Breast epithelium (tissue), 4 donors: ENCODE results near the gene APOL4. TPM values are rescaled to one million over a fixed set of nuclear protein-coding genes. Genes with fewer than 3 reads are reported as not detected.
A peak's percentile ranks its signal among the peaks of the same experiment; 100 is the strongest.

Experiments
- DNase-seq, 2 donors: peaks; one replicate each; pipeline ENCODE4 v3.0.0-alpha.2; 2019; ENCODE audit warnings: low spot score in 2 of 2
- H3K27ac ChIP-seq, 2 donors: fragments of 200-600 bp; sonication (generic) in 1 of 2; one replicate each; pipeline ENCODE4 v1.5.1; 2016 to 2019; ENCODE audit warnings: mild to moderate bottlenecking in 1 of 2
- H3K27me3 ChIP-seq, 2 donors: fragments of 200-600 bp; sonication (generic) in 1 of 2; one replicate each; pipeline versions ENCODE4 v1.5.1 to v1.6.0; 2017 to 2019; ENCODE audit warnings: control low read depth in 1 of 2, mild to moderate bottlenecking in 1 of 2
- H3K36me3 ChIP-seq: fragments of 200-600 bp; one replicate; pipeline ENCODE4 v1.5.1; 2019
- H3K4me1 ChIP-seq, 2 donors: fragments of 200-600 bp; sonication (generic); one replicate each; pipeline ENCODE4 v1.5.1; 2016 to 2019; ENCODE audit warnings: control low read depth in 1 of 2
- H3K4me3 ChIP-seq, 3 donors: fragments of 200-600 bp; sonication (generic); 1 replicate in 2 of 3; 2 replicates in 1 of 3; pipeline ENCODE4 v1.5.1; 2016 to 2019; ENCODE audit warnings: mild to moderate bottlenecking in 3 of 3, moderate library complexity in 2 of 3
- H3K9me3 ChIP-seq, 2 donors: fragments of 200-600 bp; sonication (generic) in 1 of 2; one replicate each; pipeline ENCODE4 v1.5.1; 2016 to 2019; ENCODE audit warnings: control low read depth in 1 of 2
- CTCF ChIP-seq, 3 donors: fragments of 450-650 bp; IDR thresholded peaks; one replicate each; pipeline ENCODE4 v1.5.1; 2016 to 2017; ENCODE audit warnings: antibody characterized with exemption in 3 of 3, mild to moderate bottlenecking in 3 of 3, moderate library complexity in 3 of 3
- POLR2A ChIP-seq: fragments of 450-650 bp; IDR thresholded peaks from one replicate; pipeline ENCODE4 v1.6.1; 2016; ENCODE audit warnings: antibody characterized with exemption, mild to moderate bottlenecking, moderate library complexity
- POLR2AphosphoS5 ChIP-seq, 3 donors: sonication (generic); formaldehyde crosslinking; IDR thresholded peaks; one replicate each; pipeline ENCODE4 v1.6.1; 2017; ENCODE audit warnings: antibody characterized with exemption in 3 of 3
- intact Hi-C: fragments of 100-400 bp; cut with DNase I; formaldehyde crosslinking; loops from one replicate; pipeline ENCODE4 v1.15.1; 2023; ENCODE audit warnings: low total_unique reads
- total RNA-seq, 3 donors: library from RNA; depleted of rRNA; stranded (reverse); fragments of >200 nt; gene quantifications; one replicate each; pipeline ENCODE4 v1.1.0, GENCODE V29; 2016

Gene APOL4
- total RNA-seq, 3 donors from 2014 or later: 4.9 to 41.3 (median 15.0) TPM

GRCh38 chr22:36245805-36246356 lies 44.3 kb upstream of the APOL4 start:
- Histone ChIP-seq H3K27ac (peak overlapping the region in 1 of 2 donors; percentile 91), H3K4me3 (no peak overlapping the region), H3K4me1 (peaks cover 6 to 8% of the 10 kb centered on the region in 2 donors), H3K9me3 (no peaks in the 10 kb centered on the region), H3K36me3 (no peaks in the 10 kb centered on the region), H3K27me3 (no peaks in the 10 kb centered on the region)
- intact Hi-C loops: loop anchor here (5.0 kb wide), 1 partner anchor 1301 kb away; no protein-coding TSS in a partner anchor
- TF ChIP-seq CTCF (IDR thresholded peaks at IDR 0.05) (no peak), POLR2AphosphoS5 (IDR thresholded peaks at IDR 0.05) (no peak), POLR2A (no peak)
- DNase-seq: no peak

DNA sequence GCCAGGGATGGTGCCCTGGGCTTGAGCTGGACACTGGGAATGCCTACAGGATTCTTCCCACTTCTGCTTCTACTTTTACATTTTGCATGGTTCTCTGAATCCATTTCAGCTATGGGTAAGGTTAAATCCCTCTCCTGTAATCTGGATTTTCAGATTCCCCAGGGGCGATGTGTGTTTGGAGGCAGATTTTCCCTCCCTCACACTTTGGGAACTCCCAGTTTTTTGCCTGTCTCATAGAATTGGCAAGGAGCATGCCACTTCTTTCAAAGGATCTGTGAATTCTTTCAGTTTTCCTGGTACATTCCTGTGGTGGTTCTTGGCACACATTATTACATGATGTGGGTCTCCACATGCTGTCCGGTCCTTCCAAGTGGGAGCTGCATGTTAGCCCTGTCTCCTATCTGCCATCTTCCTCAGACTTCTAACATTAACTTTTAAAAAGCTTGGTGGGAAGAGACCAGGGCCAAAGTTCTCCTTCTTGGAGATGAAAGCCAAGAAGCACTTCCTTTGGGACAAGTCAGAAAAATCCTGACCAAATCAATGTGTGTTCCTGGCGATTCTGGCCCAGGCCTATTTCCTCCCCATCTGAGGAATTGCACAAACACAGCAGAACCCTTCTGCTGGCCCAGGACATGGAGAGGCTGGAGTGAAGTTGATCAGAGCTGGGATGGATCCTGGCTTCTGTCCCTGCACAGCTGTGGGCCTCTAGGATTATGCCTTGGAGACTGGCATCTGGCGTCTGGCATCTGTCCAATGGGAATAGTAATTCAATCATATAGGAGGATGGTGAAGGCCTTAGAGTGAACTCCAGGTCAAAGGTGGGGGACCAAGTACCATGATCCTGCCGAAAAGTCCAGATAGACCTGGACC lies 43.1 kb upstream of the APOL4 start:
- Histone ChIP-seq H3K36me3 (no peaks in the 10 kb centered on the region), H3K4me1 (peaks cover 6 to 8% of the 10 kb centered on the region in 2 donors), H3K4me3 (no peak overlapping the region), H3K27me3 (no peaks in the 10 kb centered on the region), H3K9me3 (no peaks in the 10 kb centered on the region), H3K27ac (peak overlapping the region; percentile 69 to 91)
- DNase-seq: peak in 1 of 2 donors; percentile 30
- intact Hi-C loops: loop anchor here (5.0 kb wide), 1 partner anchor 1303 kb away; no protein-coding TSS in a partner anchor
- peak in 1 of 3 donors; percentile 30 for TF ChIP-seq POLR2AphosphoS5 (IDR thresholded peaks at IDR 0.05)
- no peak for TF ChIP-seq POLR2A
- no peak for TF ChIP-seq CTCF (IDR thresholded peaks at IDR 0.05)

GRCh38 chr22:36243986-36244385 lies 42.4 kb upstream of the APOL4 start:
- H3K4me3 ChIP-seq: no peak overlapping the region
- no peaks in the 10 kb centered on the region for H3K27me3 ChIP-seq
- H3K36me3 ChIP-seq: no peaks in the 10 kb centered on the region
- H3K9me3 ChIP-seq: no peaks in the 10 kb centered on the region
- peak overlapping the region; percentile 69 to 91 for H3K27ac ChIP-seq
- intact Hi-C loops: no loop called here
- peaks cover 6 to 8% of the 10 kb centered on the region in 2 donors for H3K4me1 ChIP-seq
- no peak for TF ChIP-seq POLR2A
- TF ChIP-seq CTCF (IDR thresholded peaks at IDR 0.05): no peak
- no peak for TF ChIP-seq POLR2AphosphoS5 (IDR thresholded peaks at IDR 0.05)
- peak in 1 of 2 donors; percentile 31 for DNase-seq

- DNase-seq: peak; percentile 90 to 91
- peak within 1 kb of the TSS; percentile 52 to 73 (median 63) for H3K4me3 ChIP-seq
- H3K4me1 ChIP-seq: peaks cover 0 to 17% of the 10 kb centered on the region in 2 donors
- intact Hi-C loops: no loop called here
- H3K27ac ChIP-seq: peak within 1 kb of the TSS; percentile 88 to 92
- H3K27me3 ChIP-seq: no peaks in the 10 kb centered on the region
- no peaks in the 10 kb centered on the region for H3K36me3 ChIP-seq
- no peaks in the 10 kb centered on the region for H3K9me3 ChIP-seq
- TF ChIP-seq CTCF (IDR thresholded peaks at IDR 0.05) (peak; percentile 28 to 62 (median 59)), POLR2AphosphoS5 (IDR thresholded peaks at IDR 0.05) (peak; percentile 83 to 94 (median 88)), POLR2A (peak; percentile 43)
These were observed 38.0 kb upstream of the APOL4 start, which contains the start of gene APOL2 for GRCh38 chr22:36239401-36240171. TSS of gene APOL2 (minus strand) at chr22:36239527. CDS start at chr22:36233162, 6,365 bp downstream.
